Mucosa of gallbladder (tissue), 1 donor: ENCODE measurements around the gene CCNJ. TPM values are rescaled to one million over a fixed set of nuclear protein-coding genes. Genes with fewer than 3 reads are reported as not detected.
A peak's percentile ranks its signal among the peaks of the same experiment; 100 is the strongest.
"Not testable (repeated sequence)": the region's sequence is repeated elsewhere in the genome, so short reads cannot be mapped to it uniquely, and the experiment has no call there.

Experiments
- DNase-seq: peaks from one replicate; pipeline ENCODE4 v3.0.0-alpha.2; 2020; ENCODE audit warnings: low spot score
- total RNA-seq: library from RNA; stranded (reverse); gene quantifications from one replicate; pipeline ENCODE4 v1.2.1, GENCODE V29; 2021
- donor health status: DM: no; HTN: no; CAD: no.

Gene CCNJ, protein sequence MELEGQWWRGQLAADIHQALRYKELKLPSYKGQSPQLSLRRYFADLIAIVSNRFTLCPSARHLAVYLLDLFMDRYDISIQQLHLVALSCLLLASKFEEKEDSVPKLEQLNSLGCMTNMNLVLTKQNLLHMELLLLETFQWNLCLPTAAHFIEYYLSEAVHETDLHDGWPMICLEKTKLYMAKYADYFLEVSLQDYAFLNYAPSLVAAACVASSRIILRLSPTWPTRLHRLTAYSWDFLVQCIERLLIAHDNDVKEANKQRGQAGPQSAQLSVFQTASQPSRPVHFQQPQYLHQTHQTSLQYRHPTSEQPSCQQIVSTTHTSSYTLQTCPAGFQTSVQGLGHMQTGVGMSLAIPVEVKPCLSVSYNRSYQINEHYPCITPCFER
- total RNA-seq: 4.7 TPM

- DNase-seq: peak; percentile 90
Measured at GRCh38 chr10:96043033-96043892, at the start of gene CCNJ. TSS of gene CCNJ (plus strand) at chr10:96043583. CDS start at chr10:96044394, 811 bp downstream.

- DNase-seq: not testable (repeated sequence)
Measured at GRCh38 chr10:95994376-95994775, 49.0 kb upstream of the CCNJ start.

- DNase-seq: no peak
Measured at GRCh38 chr10:95998255-95998784, 45.1 kb upstream of the CCNJ start.

DNA sequence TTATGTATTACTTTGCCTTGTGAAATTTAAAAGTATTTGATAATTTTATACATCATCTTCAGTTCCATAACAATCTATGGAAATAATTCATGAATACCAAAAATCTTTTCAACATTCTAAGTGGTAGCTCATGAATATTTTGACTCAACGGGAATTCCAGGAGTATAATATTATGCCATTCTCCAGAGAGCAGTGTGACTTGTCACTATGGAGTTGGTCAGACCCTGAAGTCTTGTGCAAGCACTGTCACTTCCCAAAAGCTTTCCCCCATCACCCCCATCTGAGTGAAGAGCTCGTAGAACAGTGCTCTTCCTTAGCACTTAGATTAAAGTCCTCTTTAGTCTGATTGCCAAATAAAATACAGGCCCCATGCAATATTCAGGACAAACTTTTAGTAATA lies 29.4 kb upstream of the CCNJ start:
- DNase-seq: no peak

DNA sequence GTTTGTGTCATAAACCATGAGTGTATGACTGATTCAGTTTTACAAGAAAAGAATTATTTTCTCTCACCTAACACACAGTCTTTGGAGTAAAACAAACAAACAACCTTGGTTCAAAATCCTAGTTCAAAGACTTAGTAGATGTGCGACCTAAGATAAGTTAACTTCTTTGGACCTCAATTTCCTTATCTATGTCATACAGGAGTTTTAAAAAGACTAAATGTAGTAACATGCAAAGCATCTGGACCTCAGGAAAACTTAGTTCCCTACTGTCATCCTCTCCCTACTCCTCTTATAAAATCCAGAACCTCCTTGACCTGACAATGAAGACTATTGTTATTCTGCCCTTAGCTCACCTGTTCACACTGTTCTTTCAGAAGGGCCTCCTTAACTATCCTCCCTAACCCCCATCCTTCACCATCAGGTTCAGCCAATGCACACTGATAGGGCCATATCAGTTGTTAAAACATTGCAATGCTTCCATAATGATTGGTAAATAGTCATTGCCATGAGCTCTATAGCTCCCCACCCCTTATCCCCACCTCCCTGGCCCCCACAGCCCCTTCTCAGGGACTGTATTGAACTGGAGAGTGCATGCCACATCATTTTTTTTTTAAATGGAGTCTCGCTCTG lies 28.8 kb upstream of the CCNJ start:
- no peak for DNase-seq

- peak; percentile 59 for DNase-seq
Measured at GRCh38 chr10:96017191-96017687, 26.1 kb upstream of the CCNJ start.

- DNase-seq: no peak
Measured at GRCh38 chr10:96021332-96021731, 22.1 kb upstream of the CCNJ start.

GRCh38 chr10:96022739-96023138 lies 20.6 kb upstream of the CCNJ start:
- no peak for DNase-seq

- no peak for DNase-seq
Measured at GRCh38 chr10:96023168-96023567, 20.2 kb upstream of the CCNJ start.

- DNase-seq: no peak
Measured at GRCh38 chr10:96025566-96025965, 17.8 kb upstream of the CCNJ start.

GRCh38 chr10:96034625-96035024 lies 8.8 kb upstream of the CCNJ start:
- DNase-seq: no peak

DNA sequence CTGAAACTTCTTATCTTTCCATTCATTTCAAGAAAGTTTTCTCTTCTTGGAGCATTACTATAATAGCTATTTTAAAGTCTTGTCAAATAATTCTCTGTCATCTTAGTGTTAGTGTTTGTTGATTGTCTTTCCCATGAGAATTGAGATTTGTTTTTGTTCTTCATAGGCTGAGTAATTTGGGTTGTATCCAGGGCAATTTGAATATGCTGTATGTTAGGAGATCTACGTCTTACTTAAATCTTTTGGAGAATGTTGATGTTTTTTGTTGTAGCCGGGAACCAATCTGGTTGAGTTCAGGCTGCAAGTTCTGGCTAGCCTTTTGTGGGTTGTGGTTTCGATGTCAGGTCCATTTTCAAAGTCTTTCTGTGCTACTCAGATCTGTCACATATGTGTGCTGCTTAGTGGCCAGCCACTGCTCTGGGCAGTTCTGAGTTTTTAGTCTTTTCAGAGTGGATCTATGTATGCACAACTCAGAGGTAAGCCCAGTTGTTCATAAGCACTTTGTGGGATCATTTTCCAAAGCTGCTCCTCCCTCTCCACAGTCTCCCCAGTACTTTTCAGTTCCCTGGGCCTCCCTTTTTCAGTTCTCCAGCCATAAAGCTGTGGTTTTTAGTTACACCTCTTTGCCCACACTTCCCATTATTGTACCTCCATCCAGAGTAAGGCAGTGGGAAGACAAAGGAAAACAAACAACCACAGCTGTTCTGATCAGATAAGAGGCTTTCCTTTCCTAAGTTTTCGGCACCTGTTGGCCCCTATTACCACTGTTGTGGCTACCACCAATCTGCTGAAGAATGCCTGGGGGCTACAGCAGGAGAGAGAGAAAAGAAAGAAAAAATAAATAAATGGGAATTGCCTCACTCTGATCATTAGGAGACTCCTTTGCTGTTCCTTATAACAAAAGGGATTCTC lies 4.7 kb upstream of the CCNJ start:
- DNase-seq: no peak

DNA sequence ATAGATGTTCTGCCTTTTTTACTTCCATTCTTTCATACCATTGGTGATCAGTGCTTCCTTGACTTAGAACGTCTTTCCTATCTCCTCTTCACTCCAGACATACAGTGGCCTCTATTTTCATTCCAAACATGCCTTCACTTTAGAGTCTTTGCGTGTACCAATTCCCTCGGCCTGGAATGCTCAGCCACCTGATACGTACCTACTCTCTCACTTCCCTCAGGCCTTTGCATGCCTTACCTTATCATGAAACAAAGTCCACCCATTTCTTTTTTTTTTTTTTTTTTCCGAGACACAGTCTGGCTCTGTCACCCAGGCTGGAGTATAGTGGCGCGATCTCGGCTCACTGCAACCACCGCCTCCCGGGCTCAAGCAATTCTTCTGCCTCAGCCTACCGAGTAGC lies 2.2 kb upstream of the CCNJ start:
- no peak for DNase-seq

GRCh38 chr10:96043893-96044715 lies 721 bp downstream of the CCNJ start:
- DNase-seq: peak; percentile 18

DNA sequence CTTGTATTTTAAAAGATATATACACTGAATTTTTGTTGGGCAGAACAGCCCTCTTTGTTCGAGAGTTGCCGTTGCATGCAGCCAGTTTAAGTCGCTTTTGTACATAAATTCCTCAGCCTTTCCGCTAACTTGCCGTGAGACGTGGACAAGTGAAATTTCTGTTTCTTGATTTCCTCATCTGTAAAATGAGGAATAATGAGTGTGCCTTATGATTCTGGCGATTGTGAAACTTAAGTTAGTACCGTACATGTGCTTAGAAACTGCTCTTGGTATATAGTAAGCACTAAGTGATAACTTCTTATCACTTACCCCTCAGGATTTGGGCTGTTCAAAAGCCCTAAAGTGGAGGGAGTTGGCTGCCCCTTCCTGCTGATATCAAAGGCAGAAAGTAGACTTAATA lies 1.4 kb downstream of the CCNJ start:
- DNase-seq: no peak

- no peak for DNase-seq
Measured at GRCh38 chr10:96046546-96046945, 3.2 kb downstream of the CCNJ start.

- DNase-seq: no peak
Measured at GRCh38 chr10:96047004-96047649, 3.7 kb downstream of the CCNJ start.

- DNase-seq: not testable (repeated sequence)
Measured at GRCh38 chr10:96047925-96048324, 4.5 kb downstream of the CCNJ start.

- DNase-seq: no peak
Measured at GRCh38 chr10:96049340-96049739, 6.0 kb downstream of the CCNJ start.
